MM.1S (cell line): ENCODE data around the gene ADAMTSL2.

Source experiments
- DNase-seq: peaks from one replicate; pipeline ENCODE4 v3.0.0-alpha.2; 2015
- H2AFZ ChIP-seq: fragments of 300-600 bp; sonication (generic); 2 replicates; pipeline ENCODE4 v1.6.0; 2016; ENCODE audit warnings: antibody characterized with exemption, low read length
- H3F3A ChIP-seq: fragments of 300-600 bp; sonication (generic); 2 replicates; pipeline ENCODE4 v1.6.1; 2016; ENCODE audit warnings: mild to moderate bottlenecking, antibody characterized with exemption, low read length, moderate library complexity, mixed read lengths; ENCODE audit not compliant: insufficient read depth
- H3K27ac ChIP-seq: fragments of 300-600 bp; sonication (generic); 2 replicates; pipeline ENCODE4 v1.5.1; 2016; ENCODE audit warnings: mild to moderate bottlenecking, low read length
- H3K27me3 ChIP-seq: fragments of 300-600 bp; sonication (generic); replicated peaks from 2 replicates; pipeline ENCODE4 v1.6.0; 2016; ENCODE audit warnings: low read length; ENCODE audit not compliant: insufficient read depth
- H3K36me3 ChIP-seq: fragments of 300-600 bp; sonication (generic); replicated peaks from 2 replicates; pipeline ENCODE4 v1.6.1; 2016; ENCODE audit warnings: mild to moderate bottlenecking, low read length, mixed read lengths; ENCODE audit not compliant: insufficient read depth
- H3K4me1 ChIP-seq: fragments of 300-600 bp; sonication (generic); 2 replicates; pipeline ENCODE4 v1.6.1; 2016; ENCODE audit warnings: low read length, mixed read lengths
- H3K4me2 ChIP-seq: fragments of 300-600 bp; sonication (generic); 2 replicates; pipeline ENCODE4 v1.6.0; 2016; ENCODE audit warnings: low read depth, low read length
- H3K4me3 ChIP-seq: fragments of 300-600 bp; sonication (generic); 2 replicates; pipeline ENCODE4 v1.5.1; 2016; ENCODE audit warnings: low read length, mixed read lengths
- H3K79me2 ChIP-seq: fragments of 300-600 bp; sonication (generic); 2 replicates; pipeline ENCODE4 v1.6.1; 2016; ENCODE audit warnings: mixed run types, low read length, mixed read lengths
- H3K9ac ChIP-seq: fragments of 300-600 bp; sonication (generic); 2 replicates; pipeline ENCODE4 v1.6.1; 2016; ENCODE audit warnings: low read length, mixed read lengths
- H3K9me2 ChIP-seq: fragments of 300-600 bp; sonication (generic); replicated peaks from 2 replicates; pipeline ENCODE4 v1.6.1; 2016; ENCODE audit warnings: mild to moderate bottlenecking, low read length, mixed read lengths; ENCODE audit not compliant: insufficient read depth
- H3K9me3 ChIP-seq: fragments of 300-600 bp; sonication (generic); replicated peaks from 2 replicates; pipeline ENCODE4 v1.6.1; 2016; ENCODE audit warnings: mild to moderate bottlenecking, low read length, mixed read lengths; ENCODE audit not compliant: insufficient read depth
- H4K20me1 ChIP-seq: fragments of 300-600 bp; sonication (generic); 2 replicates; pipeline ENCODE4 v1.6.1; 2016; ENCODE audit warnings: mild to moderate bottlenecking, low read length, moderate library complexity, mixed read lengths; ENCODE audit not compliant: insufficient read depth
- CTCF ChIP-seq: fragments of 300-600 bp; sonication (generic); IDR thresholded peaks from 2 replicates; pipeline ENCODE4 v1.5.1; 2016; ENCODE audit warnings: antibody characterized with exemption, low read length, mixed read lengths
- EZH2 ChIP-seq: fragments of 300-600 bp; sonication (generic); optimal IDR thresholded peaks from 2 replicates; pipeline ENCODE3; 2017; ENCODE audit warnings: low read depth, mild to moderate bottlenecking, antibody characterized with exemption, low read length, mixed read lengths
- EZH2phosphoT487 ChIP-seq: fragments of 300-600 bp; sonication (generic); IDR thresholded peaks from 2 replicates; pipeline ENCODE4 v1.6.1; 2018; ENCODE audit warnings: antibody characterized with exemption, low read length

Gene ADAMTSL2

GRCh38 chr9:133537257-133537656 lies 2.8 kb downstream of the ADAMTSL2 start:
- DNase-seq = no peak
- Histone ChIP-seq H2AFZ (no peak overlapping the region), H3K79me2 (no peaks in the 10 kb centered on the region), H3K4me1 (no peaks in the 10 kb centered on the region), H3K9ac (no peak overlapping the region), H3K9me2 (no peaks in the 10 kb centered on the region), H3K4me2 (no peak overlapping the region), H3K27ac (no peak overlapping the region), H4K20me1 (no peaks in the 10 kb centered on the region; the same call in 1 of the 2 replicates), H3K4me3 (no peak overlapping the region), H3K27me3 (peaks cover 98% of the 10 kb centered on the region), H3K9me3 (no peaks in the 10 kb centered on the region), H3F3A (no peaks in the 10 kb centered on the region), H3K36me3 (no peaks in the 10 kb centered on the region)
- TF ChIP-seq EZH2 (no peak), CTCF (no peak), EZH2phosphoT487 (no peak)

GRCh38 chr9:133538176-133538575 lies 3.7 kb downstream of the ADAMTSL2 start:
- no peak overlapping the region for H2AFZ ChIP-seq
- TF ChIP-seq EZH2phosphoT487 = no peak
- no peaks in the 10 kb centered on the region for H3K9me3 ChIP-seq
- H3K79me2 ChIP-seq = no peaks in the 10 kb centered on the region
- no peaks in the 10 kb centered on the region for H3K4me1 ChIP-seq
- no peaks in the 10 kb centered on the region; the same call in 1 of the 2 replicates for H4K20me1 ChIP-seq
- peaks cover 98% of the 10 kb centered on the region for H3K27me3 ChIP-seq
- no peak overlapping the region for H3K4me3 ChIP-seq
- no peak overlapping the region for H3K4me2 ChIP-seq
- no peak overlapping the region for H3K27ac ChIP-seq
- H3F3A ChIP-seq = no peaks in the 10 kb centered on the region
- H3K9me2 ChIP-seq = no peaks in the 10 kb centered on the region
- no peaks in the 10 kb centered on the region for H3K36me3 ChIP-seq
- H3K9ac ChIP-seq = no peak overlapping the region
- no peak for DNase-seq

- Histone ChIP-seq H3K9me2 (no peaks in the 10 kb centered on the region), H3K4me1 (no peaks in the 10 kb centered on the region), H3K27me3 (peaks cover 98% of the 10 kb centered on the region), H3K4me2 (no peak overlapping the region), H3F3A (no peaks in the 10 kb centered on the region), H3K4me3 (no peak overlapping the region), H3K9ac (no peak overlapping the region), H3K9me3 (no peaks in the 10 kb centered on the region), H3K79me2 (no peaks in the 10 kb centered on the region), H3K36me3 (no peaks in the 10 kb centered on the region), H4K20me1 (no peaks in the 10 kb centered on the region; the same call in 1 of the 2 replicates), H2AFZ (no peak overlapping the region), H3K27ac (no peak overlapping the region)
- DNase-seq = no peak
- TF ChIP-seq EZH2 = no peak
- TF ChIP-seq CTCF = no peak
- no peak for TF ChIP-seq EZH2phosphoT487
These were observed 4.6 kb downstream of the ADAMTSL2 start for GRCh38 chr9:133538851-133539833.
